K562 (cell line): ENCODE results near the gene MCHR2. TPM values are rescaled to one million over a fixed set of nuclear protein-coding genes. Genes with fewer than 3 reads are reported as not detected.

Experiments
- ATAC-seq: fragments of 200-7000 bp; cut with Tn5 transposase; 3 replicates; pipeline ENCODE4 v1.9.1; 2020; ENCODE audit warnings: moderate library complexity
- BruUV-seq: library from RNA; stranded (reverse); fragments of 400-500 nt; replicated peaks from 2 replicates; lab custom pipeline; 2021; lab: Mats Ljungman, UMichigan
- CTCF ChIA-PET: fragments of 300-600 bp; formaldehyde crosslinking; extraction: SDS; loops from one replicate; lab custom pipeline; 2021; ENCODE audit warnings: low intra/inter-chr PET ratio; lab: Yijun Ruan, JAX
- POLR2A ChIA-PET: fragments of 300-600, 350-650 bp; sonication (Branson Sonifier 250); formaldehyde crosslinking; extraction: SDS; loops from one replicate; lab custom pipeline; 2021; ENCODE audit warnings: antibody characterized with exemption, inconsistent platforms; lab: Yijun Ruan, JAX
- DNase-seq, 4 experiments: peaks; one replicate each; pipeline versions ENCODE4 v3.0.0 to v3.0.0-alpha.2; 2011 to 2018; ENCODE audit warnings: low spot score in 3 of 4, mixed read lengths in 3 of 4; ENCODE audit errors: extremely low read depth in 1 of 4
- FAIRE-seq: peaks from 2 replicates; lab custom pipeline; 2011; peaks lifted over from hg19 to GRCh38; lab: Jason Lieb, UNC
- H2AFZ ChIP-seq: 2 replicates; pipeline ENCODE4 v1.6.0; 2011; ENCODE audit warnings: low read depth, low read length, control low read depth, inconsistent platforms
- H3K27ac ChIP-seq: fragments of 200-600 bp; 3 replicates; pipeline ENCODE4 v1.8.0; 2011; ENCODE audit warnings: low read depth, mild to moderate bottlenecking, control low read depth, inconsistent platforms, low read length, moderate library complexity, mixed read lengths; ENCODE audit errors: extremely low read depth
- H3K27me3 ChIP-seq, 2 experiments: fragments of 300-600 bp in 1 of 2; 2 replicates in 1 of 2; 3 replicates in 1 of 2; pipeline versions ENCODE4 v1.6.0 to v1.8.0; 2011; ENCODE audit warnings: inconsistent platforms in 2 of 2, low read length in 2 of 2, mild to moderate bottlenecking in 1 of 2, mixed read lengths in 1 of 2, moderate library complexity in 1 of 2; ENCODE audit not compliant: control insufficient read depth in 2 of 2, insufficient read depth in 2 of 2
- H3K36me3 ChIP-seq: fragments of 300-600 bp; 3 replicates; pipeline ENCODE4 v1.8.0; 2011; ENCODE audit warnings: mild to moderate bottlenecking, low read length, inconsistent platforms; ENCODE audit not compliant: control insufficient read depth, insufficient read depth
- H3K4me1 ChIP-seq, 2 experiments: fragments of 200-600 bp in 1 of 2; replicated peaks in 1 of 2; 2 replicates in 1 of 2; 3 replicates in 1 of 2; pipeline versions ENCODE4 v1.5.1 to v1.8.0; 2011; ENCODE audit warnings: inconsistent platforms in 2 of 2, low read length in 2 of 2, mild to moderate bottlenecking in 1 of 2, mixed read lengths in 1 of 2, moderate library complexity in 1 of 2; ENCODE audit not compliant: control insufficient read depth in 2 of 2, insufficient read depth in 2 of 2
- H3K4me2 ChIP-seq: 2 replicates; pipeline ENCODE4 v1.6.1; 2011; ENCODE audit warnings: low read length, control low read depth, inconsistent platforms, mixed read lengths; ENCODE audit not compliant: insufficient read depth
- H3K4me3 ChIP-seq: fragments of 200-600 bp; sonication (generic), shearing (Covaris generic); 2 replicates; pipeline ENCODE4 v1.5.1; 2016; ENCODE audit warnings: control low read depth, inconsistent platforms
- H3K79me2 ChIP-seq: fragments of 200-600 bp; 3 replicates; pipeline ENCODE4 v1.8.0; 2011; ENCODE audit warnings: low read length, inconsistent platforms; ENCODE audit not compliant: control insufficient read depth, insufficient read depth
- H3K9ac ChIP-seq, 2 experiments: 2 replicates each; pipeline versions ENCODE4 v1.6.0 to v1.6.1; 2011; ENCODE audit warnings: low read depth in 2 of 2, low read length in 2 of 2, control low read depth in 1 of 2, inconsistent platforms in 1 of 2, mild to moderate bottlenecking in 1 of 2, mixed read lengths in 1 of 2; ENCODE audit not compliant: insufficient read depth in 1 of 2
- H3K9me1 ChIP-seq: one replicate; pipeline ENCODE4 v1.6.0; 2011; ENCODE audit warnings: inconsistent platforms, mild to moderate bottlenecking, low read length, moderate library complexity; ENCODE audit not compliant: control insufficient read depth, insufficient read depth
- H3K9me3 ChIP-seq: replicated peaks from 2 replicates; pipeline ENCODE4 v1.5.1; 2011; ENCODE audit warnings: low read depth, low read length, inconsistent platforms; ENCODE audit not compliant: control insufficient read depth, insufficient read depth
- H4K20me1 ChIP-seq: replicated peaks from 2 replicates; pipeline ENCODE4 v1.6.1; 2011; ENCODE audit warnings: low read length, inconsistent platforms, mixed read lengths; ENCODE audit not compliant: control insufficient read depth, insufficient read depth
- ARNT ChIP-seq, 2 experiments: fragments of 450-650 bp; IDR thresholded peaks; 2 replicates each; pipeline ENCODE4 v1.6.1; 2016; ENCODE audit warnings: mild to moderate bottlenecking in 1 of 2
- JUN ChIP-seq, 2 experiments: sonication (generic) in 1 of 2; formaldehyde crosslinking in 1 of 2; IDR thresholded peaks; 2 replicates each; pipeline versions ENCODE4 v1.6.1 to v1.8.0; 2012 to 2022; ENCODE audit warnings: borderline replicate concordance in 2 of 2, mild to moderate bottlenecking in 2 of 2, improper control_type of control experiment in 1 of 2, low read depth in 1 of 2, low read length in 1 of 2, missing genetic modification reagents in 1 of 2
- RAD21 ChIP-seq, 2 experiments: fragments of 250-450 bp in 1 of 2; fragments of 450-650 bp in 1 of 2; sonication (Bioruptor Pico) in 1 of 2; formaldehyde crosslinking in 1 of 2; IDR thresholded peaks in 1 of 2; conservative IDR thresholded peaks in 1 of 2; 2 replicates each; pipeline versions ENCODE4 v1.4.0 to v1.8.0; 2020 to 2022; ENCODE audit warnings: mild to moderate bottlenecking in 2 of 2, moderate library complexity in 1 of 2
- WHSC1 ChIP-seq: IDR thresholded peaks from one replicate; pipeline ENCODE4 v1.6.1; 2012; ENCODE audit warnings: low read length, control low read depth, inconsistent platforms
- ZFP30 ChIP-seq: fragments of 250-450 bp; sonication (Bioruptor Pico); IDR thresholded peaks from 2 replicates; pipeline ENCODE4 v1.8.0; 2022; ENCODE audit warnings: moderate library complexity, mild to moderate bottlenecking, inconsistent platforms, borderline replicate concordance
- ZNF57 ChIP-seq: fragments of 450-650 bp; formaldehyde crosslinking; IDR thresholded peaks from 2 replicates; pipeline ENCODE4 v1.4.0; 2020; ENCODE audit warnings: mild to moderate bottlenecking, moderate library complexity
- WGBS: fragments of 100-300 bp; shearing (Covaris generic); methylation state at CpG from one replicate; pipeline ENCODE4 v1.1.6; 2016; ENCODE audit warnings: low coverage, mixed read lengths; ENCODE audit not compliant: insufficient coverage; ENCODE audit errors: missing lambda C conversion rate; 5-methylcytosine and 5-hydroxymethylcytosine counted together
- in situ Hi-C: fragments of 300-500 bp; cut with MboI; formaldehyde crosslinking; loops from 4 replicates; pipeline ENCODE4 v1.15.0; 2018; ENCODE audit warnings: inconsistent platforms, mixed read lengths
- intact Hi-C: fragments of 100-400 bp; cut with micrococcal nuclease; formaldehyde crosslinking; loops from 2 replicates; pipeline ENCODE4 v1.14.2; 2022
- polyA plus RNA-seq, 8 experiments: library from polyadenylated mRNA; depleted of rRNA in 4 of 8; stranded (reverse) in 5 of 8; unstranded in 3 of 8; fragments of >200 nt; fragmentation: Nextera tagmentation in 2 of 8; fragmentation: Illumina TruSeq in 1 of 8; extraction: Ambion mirVana in 2 of 8; extraction: Trizol in 1 of 8; gene quantifications; 2 replicates each; pipeline versions ENCODE4 v1.2.1 to v1.2.3, GENCODE V29; 2011 to 2014; ENCODE audit warnings: inconsistent platforms in 1 of 8, missing spikeins in 1 of 8
- total RNA-seq, 7 experiments: library from RNA; depleted of rRNA in 6 of 7; stranded (reverse); fragments of >200 nt in 6 of 7; fragmentation: Illumina TruSeq in 2 of 7; extraction: Trizol in 2 of 7; gene quantifications; 2 replicates each; pipeline versions ENCODE4 v1.2.1 to v1.2.3, GENCODE V29; 2011 to 2021; ENCODE audit warnings: low replicate concordance in 1 of 7
- TF ChIP-seq, protein P1 (sequence below), 2 experiments: fragments of 450-650 bp; formaldehyde crosslinking in 1 of 2; IDR thresholded peaks; 2 replicates each; pipeline versions ENCODE4 v1.4.0 to v1.6.1; 2014 to 2020; ENCODE audit warnings: mild to moderate bottlenecking in 2 of 2, borderline replicate concordance in 1 of 2, low read depth in 1 of 2
- TF ChIP-seq, protein P2 (sequence below), 3 experiments: IDR thresholded peaks in 2 of 3; conservative IDR thresholded peaks in 1 of 3; 2 replicates each; pipeline ENCODE4 v1.5.1; 2011 to 2012; ENCODE audit warnings: low read length in 3 of 3, mild to moderate bottlenecking in 3 of 3, control low read depth in 2 of 3, improper control_type of control experiment in 1 of 3, inconsistent platforms in 1 of 3, low read depth in 1 of 3, mixed read lengths in 1 of 3, moderate library complexity in 1 of 3; ENCODE audit not compliant: insufficient read depth in 2 of 3

Gene MCHR2
- total and polyA plus RNA-seq, 9 of the 15 experiments (the other 6 are each of a cell fraction or from before 2014, with no cell fraction given) = not detected

- no TSS peak for BruUV-seq
- peak; percentile 92 for FAIRE-seq
- no peak overlapping the region for H2AFZ ChIP-seq
- no peaks in the 10 kb centered on the region for H3K9me3 ChIP-seq
- peak; percentile 88 for ATAC-seq
- H3K36me3 ChIP-seq = no peaks in the 10 kb centered on the region
- H3K9me1 ChIP-seq = no peaks in the 10 kb centered on the region
- no peak overlapping the region for H3K4me2 ChIP-seq
- peak; percentile 40 to 52 (median 51) for DNase-seq
- no peaks in the 10 kb centered on the region for H3K4me1 ChIP-seq
- no peak overlapping the region for H3K27ac ChIP-seq
- ChIA-PET POLR2A (interaction anchor here (0.6 kb wide), 1 partner anchor 250 kb away, joined by 3 read pairs; no protein-coding TSS in a partner anchor), CTCF (interaction anchor here (0.6 to 0.7 kb wide), 2 partner anchors 97 to 105 kb away, joined by 3 read pairs; no protein-coding TSS in a partner anchor)
- H3K79me2 ChIP-seq = no peaks in the 10 kb centered on the region
- no peaks in the 10 kb centered on the region for H3K27me3 ChIP-seq
- intact Hi-C loops = loop anchor here (1.0 to 5.0 kb wide), 4 partner anchors 97 to 660 kb away; no protein-coding TSS in a partner anchor
- 0% methylated on average over 3 of the region's 3 CpGs for WGBS
- H4K20me1 ChIP-seq = no peaks in the 10 kb centered on the region; the same call in 1 of the 2 replicates
- in situ Hi-C loops = loop anchor here (5.0 kb wide), 1 partner anchor 90 kb away; no protein-coding TSS in a partner anchor
- H3K4me3 ChIP-seq = no peak overlapping the region
- H3K9ac ChIP-seq = no peak overlapping the region
- TF ChIP-seq ZFP30 (no peak), RAD21 (CRISPR knock-in tag; conservative IDR thresholded peaks at IDR 0.05 in 1 of 2, IDR thresholded peaks at IDR 0.05 in 1 of 2) (peak; percentile 59 to 75), WHSC1 (no peak), ZNF57 (CRISPR knock-in tag) (no peak), ARNT (IDR thresholded peaks at IDR 0.05) (no peak), JUN (IDR thresholded peaks at IDR 0.05; ENCODE audit: borderline replicate concordance, low read depth, low read length) (no peak), JUN (CRISPR knock-in tag; IDR thresholded peaks at IDR 0.05; ENCODE audit: borderline replicate concordance) (no peak)
- TF ChIP-seq, protein P1, sequence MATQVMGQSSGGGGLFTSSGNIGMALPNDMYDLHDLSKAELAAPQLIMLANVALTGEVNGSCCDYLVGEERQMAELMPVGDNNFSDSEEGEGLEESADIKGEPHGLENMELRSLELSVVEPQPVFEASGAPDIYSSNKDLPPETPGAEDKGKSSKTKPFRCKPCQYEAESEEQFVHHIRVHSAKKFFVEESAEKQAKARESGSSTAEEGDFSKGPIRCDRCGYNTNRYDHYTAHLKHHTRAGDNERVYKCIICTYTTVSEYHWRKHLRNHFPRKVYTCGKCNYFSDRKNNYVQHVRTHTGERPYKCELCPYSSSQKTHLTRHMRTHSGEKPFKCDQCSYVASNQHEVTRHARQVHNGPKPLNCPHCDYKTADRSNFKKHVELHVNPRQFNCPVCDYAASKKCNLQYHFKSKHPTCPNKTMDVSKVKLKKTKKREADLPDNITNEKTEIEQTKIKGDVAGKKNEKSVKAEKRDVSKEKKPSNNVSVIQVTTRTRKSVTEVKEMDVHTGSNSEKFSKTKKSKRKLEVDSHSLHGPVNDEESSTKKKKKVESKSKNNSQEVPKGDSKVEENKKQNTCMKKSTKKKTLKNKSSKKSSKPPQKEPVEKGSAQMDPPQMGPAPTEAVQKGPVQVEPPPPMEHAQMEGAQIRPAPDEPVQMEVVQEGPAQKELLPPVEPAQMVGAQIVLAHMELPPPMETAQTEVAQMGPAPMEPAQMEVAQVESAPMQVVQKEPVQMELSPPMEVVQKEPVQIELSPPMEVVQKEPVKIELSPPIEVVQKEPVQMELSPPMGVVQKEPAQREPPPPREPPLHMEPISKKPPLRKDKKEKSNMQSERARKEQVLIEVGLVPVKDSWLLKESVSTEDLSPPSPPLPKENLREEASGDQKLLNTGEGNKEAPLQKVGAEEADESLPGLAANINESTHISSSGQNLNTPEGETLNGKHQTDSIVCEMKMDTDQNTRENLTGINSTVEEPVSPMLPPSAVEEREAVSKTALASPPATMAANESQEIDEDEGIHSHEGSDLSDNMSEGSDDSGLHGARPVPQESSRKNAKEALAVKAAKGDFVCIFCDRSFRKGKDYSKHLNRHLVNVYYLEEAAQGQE (IDR thresholded peaks at IDR 0.05; ENCODE audit: borderline replicate concordance) = peak; percentile 36; the same call in 1 of the 2 replicates
- TF ChIP-seq, protein P1 (CRISPR knock-in tag; IDR thresholded peaks at IDR 0.05; ENCODE audit: low read depth) = no peak
- TF ChIP-seq, protein P2, sequence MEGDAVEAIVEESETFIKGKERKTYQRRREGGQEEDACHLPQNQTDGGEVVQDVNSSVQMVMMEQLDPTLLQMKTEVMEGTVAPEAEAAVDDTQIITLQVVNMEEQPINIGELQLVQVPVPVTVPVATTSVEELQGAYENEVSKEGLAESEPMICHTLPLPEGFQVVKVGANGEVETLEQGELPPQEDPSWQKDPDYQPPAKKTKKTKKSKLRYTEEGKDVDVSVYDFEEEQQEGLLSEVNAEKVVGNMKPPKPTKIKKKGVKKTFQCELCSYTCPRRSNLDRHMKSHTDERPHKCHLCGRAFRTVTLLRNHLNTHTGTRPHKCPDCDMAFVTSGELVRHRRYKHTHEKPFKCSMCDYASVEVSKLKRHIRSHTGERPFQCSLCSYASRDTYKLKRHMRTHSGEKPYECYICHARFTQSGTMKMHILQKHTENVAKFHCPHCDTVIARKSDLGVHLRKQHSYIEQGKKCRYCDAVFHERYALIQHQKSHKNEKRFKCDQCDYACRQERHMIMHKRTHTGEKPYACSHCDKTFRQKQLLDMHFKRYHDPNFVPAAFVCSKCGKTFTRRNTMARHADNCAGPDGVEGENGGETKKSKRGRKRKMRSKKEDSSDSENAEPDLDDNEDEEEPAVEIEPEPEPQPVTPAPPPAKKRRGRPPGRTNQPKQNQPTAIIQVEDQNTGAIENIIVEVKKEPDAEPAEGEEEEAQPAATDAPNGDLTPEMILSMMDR (IDR thresholded peaks at IDR 0.05 in 2 of 3, conservative IDR thresholded peaks at IDR 0.05 in 1 of 3; ENCODE audit: insufficient read depth in 2 of 3, low read depth in 1 of 3, low read length in 3 of 3) = peak; percentile 75 to 82 (median 80)
These were observed 7.9 kb upstream of the MCHR2 start for GRCh38 chr6:100001915-100002388.
